ENCODE measurements around the gene TSPYL1. TPM values are rescaled to one million over a fixed set of nuclear protein-coding genes. Genes with fewer than 3 reads are reported as not detected.
A peak's percentile ranks its signal among the peaks of the same experiment; 100 is the strongest.

Gene TSPYL1
- total RNA-seq (2021; fragmentation: NEBNext Ultra II Directional; extraction: Animal tissue kit (Norgen Biotek cat#: 25700)), result 77.9 and 79.1 TPM in 2 replicates
- 31.5 and 33.2 TPM in 2 replicates for polyA plus RNA-seq (2011; rRNA removed)
- polyA plus RNA-seq (2011; cell fraction: cytosol; rRNA removed), result 27.3 TPM
- polyA plus RNA-seq (2011; cell fraction: nucleus; rRNA removed), result 19.8 TPM
- polyA plus RNA-seq (2012, experiment 1 of 2), result 36.6 to 49.2 TPM (median 41.4 TPM) in 4 replicates
- polyA plus RNA-seq (2012, experiment 2 of 2), result 19.4 TPM
- polyA plus RNA-seq (2013, experiment 1 of 2), result 35.9 TPM
- polyA plus RNA-seq (2013, experiment 2 of 2), result 35.1 TPM
- 86.5 and 91.0 TPM in 2 replicates for polyA minus RNA-seq (2011; rRNA and poly(A)+ RNA removed)
- polyA minus RNA-seq (2011; cell fraction: cytosol; rRNA and poly(A)+ RNA removed), result 37.2 TPM
- 34.1 TPM for polyA minus RNA-seq (2011; cell fraction: nucleus; rRNA and poly(A)+ RNA removed)
- long read RNA-seq, experiment 1, transcript TSPYL1-201 (1 exons, 3,326 nt), result major isoform, 27 of 27 reads
- long read RNA-seq, experiment 1, partial matches to known transcripts, result 0 of 27 reads
- long read RNA-seq, experiment 1, other reads (novel, unspliced or antisense), result 0 of 27 reads
- long read RNA-seq, experiment 2, partial matches to known transcripts, result 0 of 4 reads
- long read RNA-seq, experiment 2, other reads (novel, unspliced or antisense), result 0 of 4 reads

DNA sequence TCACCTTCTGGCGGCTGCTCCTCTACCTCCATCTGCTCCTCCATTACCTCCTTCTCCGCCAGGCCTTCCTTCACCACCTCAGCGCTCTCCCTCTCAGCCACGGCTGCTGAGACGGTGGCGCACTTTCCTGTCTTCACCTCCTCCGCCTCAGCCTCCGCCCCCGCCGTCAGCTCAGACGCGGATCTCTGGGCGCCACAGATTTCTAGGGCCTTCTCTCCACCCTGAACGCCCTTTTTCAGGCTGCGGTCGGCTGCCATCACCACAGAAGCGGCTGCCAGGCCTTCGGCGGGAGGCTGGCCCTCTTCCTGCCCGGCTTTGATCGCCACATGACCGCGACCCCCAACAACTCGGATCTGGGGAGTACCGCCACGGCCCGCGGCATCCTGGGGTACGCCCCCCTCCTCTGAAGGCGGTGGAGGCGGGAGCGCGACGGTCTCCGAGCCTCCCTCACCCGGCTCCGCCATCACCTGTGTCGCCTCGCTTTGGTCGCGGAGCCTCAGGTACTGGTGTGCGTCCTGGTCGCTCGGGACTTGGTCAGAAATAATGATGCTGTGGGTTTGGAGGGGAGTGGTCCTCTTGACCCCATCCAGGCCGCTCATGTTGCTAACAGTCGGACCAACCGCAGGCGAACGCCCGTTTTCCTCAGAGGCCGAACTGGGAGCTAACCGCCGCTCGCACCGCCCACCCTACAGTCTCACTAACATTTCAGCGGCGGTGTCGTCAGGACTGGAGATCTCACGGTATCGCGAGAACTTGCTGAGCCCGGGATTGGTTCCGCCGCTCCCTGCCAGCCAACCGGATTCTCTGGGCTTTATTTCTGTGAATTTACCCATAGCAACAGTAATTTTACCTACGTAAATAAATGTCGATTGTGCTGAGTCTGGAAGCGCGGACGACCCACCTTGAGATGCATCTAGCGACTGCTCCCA, at the start of gene TSPYL1:
TSS of gene TSPYL1 (minus strand) at position 699 of the 929 bp plus-strand sequence. CDS start at position 599, 100 bp downstream.
- H2AFZ ChIP-seq (ENCODE audit: low read length), result peak within 1 kb of the TSS; percentile 69
- peak; percentile 63 for FAIRE-seq
- TF ChIP-seq SRF (IDR thresholded peaks at IDR 0.05; ENCODE audit: low read depth, low read length), result no peak
- peak; percentile 97 for TF ChIP-seq ASH2L (IDR thresholded peaks at IDR 0.05; ENCODE audit: low read length)
- TF ChIP-seq SIN3A (conservative IDR thresholded peaks at IDR 0.05 in 1 of 2, IDR thresholded peaks at IDR 0.05 in 1 of 2; ENCODE audit: low read depth in 1 of 2, low read length in 2 of 2), result peak; percentile 21 to 29; a peak in 2 of 4 replicates
- 0 out of 2 replicates have a peak, but pooled peaks have one; percentile 1 for TF ChIP-seq TEAD4 (IDR thresholded peaks at IDR 0.05; ENCODE audit: low read depth, low read length)
- TF ChIP-seq KDM1A (IDR thresholded peaks at IDR 0.05; ENCODE audit: borderline replicate concordance, low read length), result no peak
- TF ChIP-seq SIX5 (IDR thresholded peaks at IDR 0.05; ENCODE audit: low read depth, low read length), result no peak
- no peak for TF ChIP-seq RNF2 (IDR thresholded peaks at IDR 0.05; ENCODE audit: borderline replicate concordance, low read depth, low read length, missing control alignments, poor library complexity, severe bottlenecking)

More for the DNA sequence above, at the start of gene TSPYL1:
- peaks cover 6% of the 10 kb centered on the region for H3K23me2 ChIP-seq (ENCODE audit: low read depth, low read length)
- H3K36me3 ChIP-seq (ENCODE audit: control insufficient read depth in 2 of 4, insufficient read depth in 4 of 4, low read length in 3 of 4), result peaks cover 2 to 12% (median 4%) of the 10 kb centered on the region in 4 experiments; a peak in 3 of 8 replicates
- peaks cover 6% of the 10 kb centered on the region for H3K79me1 ChIP-seq (ENCODE audit: low read depth, low read length)
- 1% methylated on average over 44 of the region's 71 CpGs; no CpG with 5 or more reads in 1 of the 2 experiments for WGBS, 2 experiments (ENCODE audit: extremely low coverage in 1 of 2, insufficient coverage in 1 of 2, insufficient read length in 1 of 2, insufficient replicate concordance in 2 of 2, low coverage in 1 of 2, low lambda C conversion rate in 2 of 2, missing lambda C conversion rate in 1 of 2)
- peak within 1 kb of the TSS; percentile 82 to 98 for H3K4me2 ChIP-seq (ENCODE audit: insufficient read depth in 1 of 2, low read depth in 2 of 2, low read length in 2 of 2)
- no peak within 1 kb of the TSS for H3K14ac ChIP-seq (ENCODE audit: insufficient read length)
- peak within 1 kb of the TSS; percentile 94 for H4K8ac ChIP-seq (ENCODE audit: extremely low read depth, insufficient read depth, low read length)
- peak within 1 kb of the TSS; percentile 66; the same call in 1 of the 2 replicates for H2AK5ac ChIP-seq (ENCODE audit: low read depth, low read length)
- peak within 1 kb of the TSS; percentile 90 for H2BK5ac ChIP-seq (ENCODE audit: low read depth, low read length)
- no peak within 1 kb of the TSS for H2BK20ac ChIP-seq (ENCODE audit: low read length)
- H2BK15ac ChIP-seq (ENCODE audit: low read length), result no peak within 1 kb of the TSS
- H3K4me1 ChIP-seq (replicated peaks in 1 of 4; ENCODE audit: control insufficient read depth in 3 of 4, insufficient read depth in 4 of 4, low read length in 3 of 4), result peaks cover 3 to 14% (median 10%) of the 10 kb centered on the region in 4 experiments; a peak in 5 of 7 replicates
- peak within 1 kb of the TSS; percentile 79 for H3K56ac ChIP-seq (replicated peaks; ENCODE audit: insufficient read length, low read depth, low read length)
- no peak within 1 kb of the TSS for H2BK120ac ChIP-seq (replicated peaks; ENCODE audit: low read depth, low read length)
- H3K9me3 ChIP-seq (ENCODE audit: insufficient read depth in 2 of 2, low read depth in 1 of 2, low read length in 1 of 2), result no peaks in the 10 kb centered on the region
- H3K23ac ChIP-seq (ENCODE audit: insufficient read length), result no peak within 1 kb of the TSS
- H4K20me1 ChIP-seq (replicated peaks in 1 of 2; ENCODE audit: control insufficient read depth in 1 of 2, insufficient read depth in 2 of 2, low read length in 2 of 2), result peaks cover 10 to 14% of the 10 kb centered on the region in 2 experiments
- H4K91ac ChIP-seq (replicated peaks; ENCODE audit: insufficient read length, low read length), result peak within 1 kb of the TSS; percentile 83
- DNase-seq (ENCODE audit: low read depth in 1 of 2, low spot score in 2 of 2), result peak; percentile 84 to 95
- POLR2A ChIA-PET (ENCODE audit: partially characterized antibody), result interaction anchor here (0.6 to 4.5 kb wide), 33 partner anchors 9 to 607 kb away, joined by 3 to 37 read pairs (median 3); partner anchors contain the start of genes DSE, RSPH4A and TSPYL4
- H3K9ac ChIP-seq (replicated peaks in 1 of 4; ENCODE audit: extremely low read depth in 1 of 4, low read depth in 3 of 4, low read length in 3 of 4), result peak within 1 kb of the TSS; percentile 85 to 100 (median 98)
- peak within 1 kb of the TSS; percentile 89 to 100 (median 92) for H3K4me3 ChIP-seq (ENCODE audit: extremely low read depth in 1 of 4, insufficient read depth in 2 of 4, low read depth in 3 of 4, low read length in 4 of 4)
- peak within 1 kb of the TSS; percentile 93 for H4K5ac ChIP-seq (ENCODE audit: insufficient read length, low read depth, low read length)
- H3K4ac ChIP-seq (replicated peaks; ENCODE audit: insufficient read length, low read depth, low read length), result peak within 1 kb of the TSS; percentile 41
- H3K27ac ChIP-seq (ENCODE audit: low read depth, low read length), result peak within 1 kb of the TSS; percentile 96
- H3K27me3 ChIP-seq (replicated peaks in 1 of 4; ENCODE audit: control insufficient read depth in 3 of 4, extremely low read depth in 1 of 4, insufficient read depth in 3 of 4, low read length in 3 of 4), result no peaks in the 10 kb centered on the region
- CTCF ChIA-PET (ENCODE audit: partially characterized antibody), result interaction anchor here (0.6 to 5.3 kb wide), 10 partner anchors 9 to 343 kb away, joined by 3 to 32 read pairs (median 4); no protein-coding TSS in a partner anchor
- peak within 1 kb of the TSS; percentile 91 for H3K18ac ChIP-seq (ENCODE audit: extremely low read depth, low read length)
- H2BK12ac ChIP-seq (ENCODE audit: low read depth, low read length), result peak within 1 kb of the TSS; percentile 54
- peaks cover 10 to 46% of the 10 kb centered on the region in 2 experiments for H3K79me2 ChIP-seq (ENCODE audit: control insufficient read depth in 1 of 2, insufficient read depth in 2 of 2, low read length in 2 of 2)

Data from H1 (cell line).